Measurements from ENCODE around the gene MARCHF5.
A peak's percentile ranks its signal among the peaks of the same experiment; 100 is the strongest.
"Not testable (repeated sequence)": the region's sequence is repeated elsewhere in the genome, so short reads cannot be mapped to it uniquely, and the experiment has no call there.

The MARCHF5 gene

DNA sequence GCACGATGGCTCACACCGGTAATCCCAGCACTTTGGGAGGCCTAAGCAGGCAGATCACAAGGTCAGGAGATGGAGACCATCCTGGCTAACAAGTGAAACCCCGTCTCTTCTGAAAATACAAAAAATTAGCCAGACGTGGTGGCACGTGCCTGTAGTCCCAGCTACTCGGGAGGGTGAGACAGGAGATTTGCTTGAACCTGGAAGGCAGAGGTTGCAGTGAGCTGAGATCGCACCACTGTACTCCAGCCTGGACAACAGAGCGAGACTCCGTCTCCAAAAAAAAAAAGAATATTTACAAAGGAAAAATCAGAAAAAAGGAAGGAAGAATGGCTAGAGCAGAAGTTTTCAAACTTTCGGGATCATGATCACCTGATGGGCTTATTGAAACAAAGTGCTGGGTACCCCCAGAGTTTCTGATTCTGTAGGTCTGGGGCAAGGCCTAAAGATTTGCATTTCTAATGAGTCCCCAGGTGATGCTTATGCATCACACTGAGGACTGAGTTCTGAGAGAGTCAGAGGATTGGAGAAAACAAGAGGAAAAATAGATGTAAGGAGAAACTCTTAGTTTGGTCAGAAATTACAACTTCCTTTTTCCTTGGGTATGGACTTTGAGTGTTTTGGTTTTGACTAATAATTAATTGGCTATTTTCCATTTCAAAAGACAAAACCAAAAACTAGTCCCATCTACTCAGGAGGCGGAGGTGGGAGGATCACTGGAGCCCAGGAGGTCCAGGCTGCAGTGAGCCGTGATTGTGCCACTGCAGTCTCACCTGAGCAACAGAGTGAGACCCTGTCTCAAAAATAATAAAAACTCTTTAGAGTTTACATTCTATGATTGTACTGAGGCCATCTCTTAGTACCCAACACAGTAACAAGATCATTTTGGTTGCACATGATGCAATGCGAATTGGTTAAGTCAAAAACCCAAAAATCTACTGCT lies 14.4 kb downstream of the MARCHF5 start:
- DNase-seq, result no peak

DNA sequence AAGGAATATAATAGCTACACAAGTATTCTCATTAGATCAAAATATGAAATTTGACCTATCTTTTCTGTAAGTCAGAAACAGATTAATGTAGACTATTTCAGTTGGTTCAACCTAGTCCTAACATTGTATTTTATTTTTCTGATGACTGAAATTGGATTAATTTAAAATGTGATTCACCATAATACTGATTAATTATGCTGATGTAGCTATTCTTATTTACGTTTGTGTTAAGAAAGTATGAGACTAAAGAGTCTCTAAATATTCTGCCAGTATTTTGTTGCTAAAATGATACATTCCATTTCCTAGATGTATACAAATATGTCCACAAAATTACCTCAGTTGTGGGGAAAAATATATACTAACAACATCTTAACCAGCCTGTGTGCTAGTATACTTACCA lies 18.3 kb downstream of the MARCHF5 start:
- DNase-seq, result no peak

DNA sequence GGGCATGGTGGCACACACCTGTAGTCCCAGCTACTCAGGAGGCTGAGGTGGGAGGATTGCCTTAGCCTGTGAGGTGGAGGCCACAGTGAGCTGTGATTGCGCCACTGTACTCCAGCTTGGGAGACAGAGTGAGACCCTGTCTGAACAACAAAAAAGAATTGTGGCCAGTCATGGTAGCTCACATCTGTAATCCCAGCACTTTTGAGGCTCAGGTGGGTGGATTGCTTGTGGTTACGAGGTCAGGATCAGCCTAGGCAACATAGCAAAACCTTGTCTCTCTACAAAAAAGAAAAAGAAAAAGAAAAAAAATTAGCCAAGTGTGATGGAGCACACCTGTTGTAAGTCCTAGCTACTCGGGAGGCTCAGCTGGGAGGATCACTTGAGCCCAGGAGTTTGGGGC lies 22.8 kb downstream of the MARCHF5 start:
- DNase-seq, result no peak

DNA sequence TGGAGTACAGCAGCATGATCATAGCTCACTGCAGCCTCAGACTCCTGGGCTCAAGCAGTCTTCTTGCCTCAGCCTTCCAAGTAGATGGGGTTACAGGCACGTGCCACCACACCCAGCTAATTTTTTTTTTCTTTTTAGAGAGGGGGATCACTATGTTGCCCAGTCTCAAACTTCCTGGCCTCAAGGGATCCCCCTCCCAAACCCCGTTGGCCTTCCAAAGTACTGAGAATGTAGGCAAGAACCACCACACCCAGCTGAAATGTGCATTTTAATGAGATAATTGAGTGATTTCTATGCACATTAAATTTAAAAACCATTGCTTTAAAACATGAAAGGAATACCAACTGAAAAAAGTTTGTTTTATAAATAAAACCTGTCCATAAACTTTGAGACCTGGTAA lies 25.6 kb downstream of the MARCHF5 start:
- no peak for DNase-seq

DNA sequence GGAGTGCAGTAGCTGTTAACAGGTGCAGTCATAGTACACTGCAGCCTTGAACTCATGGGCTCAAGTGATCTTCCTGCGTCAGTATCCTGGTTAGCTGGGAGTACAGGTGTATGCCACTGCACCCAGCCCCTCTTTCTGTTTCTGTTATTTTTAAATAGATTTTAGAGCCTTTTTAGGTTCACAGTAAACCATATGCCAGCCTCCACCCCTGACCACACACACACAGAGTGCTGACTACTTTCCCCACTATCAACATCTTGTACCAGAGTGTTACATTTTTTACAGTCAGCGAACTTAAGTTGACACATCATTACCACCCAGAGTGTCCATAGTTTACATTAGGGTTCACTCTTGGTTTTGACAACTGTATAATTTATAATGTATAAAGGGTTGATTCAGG lies 32.1 kb downstream of the MARCHF5 start:
- no peak for DNase-seq

DNA sequence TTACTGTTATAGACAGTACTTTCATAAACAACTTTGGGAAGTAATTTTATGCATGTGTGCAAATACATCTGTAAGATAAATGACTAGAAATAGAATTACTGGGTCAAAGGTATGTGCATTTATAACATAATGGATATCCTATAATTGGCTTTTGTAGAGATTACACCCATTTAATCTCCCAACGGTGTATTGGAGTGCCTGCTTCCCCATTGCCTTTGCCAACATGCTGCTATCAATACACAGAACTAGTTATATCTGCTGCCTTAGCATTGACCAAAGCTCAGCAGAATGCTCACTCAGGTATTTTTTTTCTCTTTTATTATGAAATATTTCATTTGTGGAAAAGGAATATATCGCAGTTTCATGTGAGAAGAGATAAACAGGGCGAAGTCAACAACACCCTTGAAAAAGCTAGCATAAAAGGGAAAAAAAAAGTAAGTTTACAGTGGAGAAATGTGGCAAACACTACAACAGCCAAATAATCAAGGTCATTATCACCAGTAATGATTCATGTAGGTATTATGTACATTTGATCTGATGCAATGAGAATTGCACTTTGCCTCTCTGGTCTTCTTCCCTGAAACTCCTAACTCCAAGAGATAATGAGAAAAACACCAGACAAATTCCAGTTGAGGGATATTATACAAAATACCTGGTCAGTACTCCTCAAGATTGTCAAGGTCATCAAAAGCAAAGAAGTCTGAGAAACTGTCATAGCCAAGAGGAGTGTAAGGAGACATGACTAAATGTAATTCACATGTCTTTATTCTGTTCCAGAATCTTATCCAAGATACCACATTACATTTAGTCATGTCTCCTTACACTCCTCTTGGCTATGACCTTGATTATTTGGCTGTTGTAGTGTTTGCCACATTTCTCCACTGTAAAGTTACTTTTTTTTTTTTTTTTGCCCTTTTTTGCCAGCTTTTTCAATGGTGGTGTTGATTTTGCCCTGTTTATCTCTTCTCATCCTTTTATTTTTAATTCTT lies 36.8 kb downstream of the MARCHF5 start:
- no peak for DNase-seq

DNA sequence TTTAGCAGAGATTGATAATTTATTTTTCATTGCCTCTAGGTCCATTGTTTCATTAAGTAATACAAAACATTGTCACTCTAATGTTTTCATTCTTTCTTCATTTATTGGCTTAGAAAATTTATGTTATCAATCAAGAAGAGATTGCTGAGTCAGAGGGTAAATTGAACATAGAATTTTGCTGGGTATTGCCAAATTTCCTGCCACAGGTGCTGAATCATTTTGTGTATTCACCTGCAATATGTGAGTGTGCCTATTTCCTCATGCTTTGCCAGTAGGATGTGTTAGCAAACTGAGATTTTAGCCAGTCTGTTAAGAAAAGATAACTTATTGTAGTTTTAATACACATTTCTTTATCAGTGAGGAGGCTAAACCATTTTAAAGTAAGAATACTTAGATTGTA lies 38.0 kb downstream of the MARCHF5 start:
- DNase-seq, result no peak

DNA sequence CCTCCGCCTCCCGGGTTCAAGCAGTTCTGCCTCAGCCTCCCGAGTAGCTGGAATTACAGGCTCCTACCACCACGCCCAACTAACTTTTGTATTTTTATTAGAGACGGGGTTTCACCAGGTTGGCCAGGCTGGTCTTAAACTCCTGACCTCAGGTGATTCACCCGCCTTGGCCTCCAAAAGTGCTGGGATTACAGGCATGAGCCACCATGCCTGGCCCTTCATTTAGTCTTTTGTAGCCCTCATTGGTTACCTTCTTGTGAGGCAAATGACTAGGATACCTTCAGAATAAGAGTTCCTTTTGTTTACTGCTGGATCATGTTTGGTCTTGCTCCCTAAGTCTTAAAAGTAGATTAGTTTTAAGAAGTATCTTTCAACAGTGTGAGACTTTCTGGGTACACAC lies 39.0 kb downstream of the MARCHF5 start:
- not testable (repeated sequence) for DNase-seq

DNA sequence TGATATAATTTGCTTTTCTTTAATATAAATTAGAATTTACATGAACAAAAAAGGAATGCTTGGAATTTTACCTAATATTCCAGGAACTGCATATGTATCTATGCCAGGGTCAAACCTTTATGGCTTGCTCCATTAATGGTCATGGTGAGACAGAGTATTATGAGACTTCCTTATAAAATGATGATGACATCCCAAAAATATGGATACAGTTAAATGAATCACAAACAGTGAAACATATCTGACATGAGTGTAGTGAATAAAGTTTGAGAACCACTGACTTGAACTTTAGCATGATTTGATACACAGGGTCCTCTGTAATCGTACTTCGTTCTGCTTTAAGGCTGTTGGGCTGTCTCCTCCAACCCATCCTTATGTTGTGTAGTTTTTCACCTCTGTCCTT lies 51.8 kb downstream of the MARCHF5 start:
- no peak for DNase-seq

DNA sequence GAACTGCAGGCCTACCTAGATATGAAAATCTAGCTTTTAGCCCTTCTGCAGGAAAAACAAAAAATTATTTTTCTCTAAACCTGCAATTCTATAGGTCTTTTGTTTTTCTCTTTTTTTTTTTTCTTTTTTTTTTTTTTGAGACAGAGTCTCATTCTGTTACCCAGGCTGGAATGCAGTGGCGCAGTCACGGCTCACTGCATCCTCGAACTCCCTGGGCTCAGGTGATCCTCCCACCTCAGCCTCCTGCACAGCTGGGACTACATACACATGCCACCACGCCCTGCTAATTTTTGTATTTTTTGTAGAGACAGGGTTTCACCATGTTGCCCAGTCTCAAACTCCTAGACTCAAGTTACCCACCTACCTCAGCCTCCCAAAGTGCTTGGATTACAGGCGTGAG lies 54.6 kb downstream of the MARCHF5 start:
- not testable (repeated sequence) for DNase-seq

DNA sequence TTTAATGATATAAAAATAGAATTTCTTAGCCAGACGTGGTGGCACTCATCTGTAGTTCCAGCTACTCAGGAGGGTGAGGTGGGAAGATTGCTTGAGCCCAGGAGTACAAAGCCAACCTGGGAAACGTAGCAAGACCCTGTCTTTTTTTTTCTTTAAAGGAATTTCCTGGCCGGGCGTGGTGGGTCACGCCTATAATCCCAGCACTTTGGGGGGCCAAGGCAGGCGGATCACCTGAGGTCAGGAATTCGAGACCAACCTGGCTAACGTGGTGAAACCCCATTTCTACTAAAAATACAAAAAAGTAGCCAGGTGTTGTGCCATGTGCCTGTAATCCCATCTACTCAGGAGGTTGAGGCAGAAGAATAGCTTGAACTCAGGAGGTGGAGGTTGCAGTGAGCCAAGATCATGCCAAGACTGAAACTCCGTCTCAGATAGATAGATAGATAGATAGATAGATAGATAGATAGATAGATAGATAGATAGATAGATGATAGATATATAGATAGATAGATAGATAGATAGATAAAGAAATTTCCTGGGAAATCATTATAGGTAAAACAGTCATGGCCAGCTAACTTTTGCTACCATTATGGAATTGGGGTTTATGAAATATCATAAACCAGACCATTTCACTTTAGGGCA lies 56.2 kb downstream of the MARCHF5 start:
- DNase-seq, result not testable (repeated sequence)

DNA sequence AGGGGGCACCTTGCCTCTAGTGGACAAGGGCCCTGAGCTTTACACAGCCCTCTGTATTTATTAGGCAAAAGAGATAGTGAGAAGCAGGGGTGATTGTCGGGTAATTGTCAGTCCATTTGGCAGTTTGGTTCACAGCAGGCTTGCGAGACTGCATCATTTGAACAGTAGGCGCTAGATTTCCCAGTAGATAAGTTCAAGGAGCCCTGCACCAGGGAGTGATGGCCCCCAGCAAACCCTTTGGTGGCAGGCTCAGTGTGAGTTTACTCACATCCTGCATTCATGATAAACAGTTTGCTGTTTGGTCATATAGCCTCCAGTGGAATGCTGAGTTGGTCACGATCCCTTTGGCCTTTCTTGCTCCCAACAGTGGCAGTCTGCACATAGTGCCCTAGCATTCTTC lies 59.4 kb downstream of the MARCHF5 start:
- DNase-seq, result no peak

DNA sequence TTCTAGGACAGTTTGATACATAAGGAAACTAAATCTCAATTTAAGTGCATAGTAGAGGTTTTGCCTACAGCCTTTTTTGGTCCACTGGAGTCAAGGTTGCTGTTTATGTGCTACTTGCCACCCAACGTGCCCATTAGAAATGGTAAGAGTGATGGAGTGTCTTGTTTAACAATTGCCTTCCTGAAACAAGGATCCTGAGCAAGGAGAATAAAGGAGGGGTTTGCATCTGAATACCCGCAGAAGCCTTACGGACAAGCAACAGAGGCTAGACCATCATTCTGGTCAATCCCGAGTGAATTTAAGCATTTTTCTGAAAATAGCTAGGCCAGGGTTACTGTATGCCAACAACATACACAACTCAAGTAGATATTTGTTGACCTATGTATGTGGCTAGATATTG lies 63.6 kb downstream of the MARCHF5 start:
- no peak for DNase-seq

DNA sequence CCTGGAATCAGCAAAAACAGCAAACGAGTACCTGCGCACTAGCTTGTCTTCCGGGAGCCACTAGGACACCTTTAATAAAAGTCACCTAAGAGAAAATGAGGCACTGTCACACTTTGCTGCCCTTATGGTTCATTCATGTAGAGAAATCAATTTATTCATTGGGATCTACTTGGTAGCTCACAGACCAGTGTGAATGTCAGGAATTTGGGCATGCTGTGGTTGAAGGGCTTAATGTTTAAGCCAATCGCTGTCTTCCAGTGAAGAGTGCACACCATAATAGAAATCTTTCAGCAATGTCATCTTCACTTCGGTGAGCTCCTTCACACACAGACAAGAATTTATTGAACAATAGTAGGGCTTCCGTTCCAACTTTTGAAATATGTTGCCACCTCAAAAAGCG lies 65.1 kb downstream of the MARCHF5 start:
- no peak for DNase-seq

DNA sequence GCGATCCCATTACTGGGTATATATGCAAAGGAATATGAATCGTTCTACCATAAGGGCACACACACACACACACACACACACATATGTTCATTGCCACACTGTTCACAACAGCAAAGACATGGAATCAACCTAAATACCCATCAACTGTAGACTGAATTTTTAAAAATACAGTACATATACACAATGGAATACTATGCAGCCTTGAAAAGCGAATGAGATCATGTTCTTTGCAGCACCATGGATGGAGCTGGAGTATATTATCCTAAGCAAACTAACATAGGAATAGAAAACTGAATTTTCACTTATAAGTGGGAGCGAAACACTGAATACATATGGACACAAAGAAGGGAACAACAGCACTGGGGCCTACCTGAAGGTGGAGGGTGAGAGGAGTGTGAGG lies 72.5 kb downstream of the MARCHF5 start:
- DNase-seq, result no peak

DNA sequence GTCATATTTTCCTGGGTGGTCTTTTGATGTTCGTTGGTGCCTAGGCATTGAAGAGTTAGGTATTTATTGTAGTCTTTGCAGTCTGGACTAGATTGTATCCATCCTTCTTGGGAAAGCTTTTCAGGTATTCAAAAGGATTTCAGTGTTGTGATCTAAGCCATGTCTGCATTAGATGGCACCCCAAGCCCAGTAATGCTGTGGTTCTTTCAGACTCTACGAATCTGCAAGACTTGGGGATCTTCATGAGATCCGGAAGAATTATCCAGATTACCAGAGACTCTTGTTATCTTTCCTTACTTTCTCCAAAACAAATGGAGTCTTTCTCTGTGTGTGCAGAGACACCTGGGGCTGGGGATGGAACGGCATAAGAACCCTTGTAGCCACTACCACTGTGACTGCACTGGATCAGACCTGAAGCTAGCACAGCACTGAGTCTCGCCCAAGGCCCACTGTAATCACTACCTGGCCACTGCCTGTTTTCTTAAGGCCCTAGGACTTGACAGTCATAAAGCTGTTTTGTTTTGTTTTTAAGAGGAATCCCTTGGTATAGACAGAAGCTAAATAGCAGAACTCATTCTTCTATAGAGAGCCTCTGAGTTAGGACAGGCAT lies 75.5 kb downstream of the MARCHF5 start:
- DNase-seq, result no peak

DNA sequence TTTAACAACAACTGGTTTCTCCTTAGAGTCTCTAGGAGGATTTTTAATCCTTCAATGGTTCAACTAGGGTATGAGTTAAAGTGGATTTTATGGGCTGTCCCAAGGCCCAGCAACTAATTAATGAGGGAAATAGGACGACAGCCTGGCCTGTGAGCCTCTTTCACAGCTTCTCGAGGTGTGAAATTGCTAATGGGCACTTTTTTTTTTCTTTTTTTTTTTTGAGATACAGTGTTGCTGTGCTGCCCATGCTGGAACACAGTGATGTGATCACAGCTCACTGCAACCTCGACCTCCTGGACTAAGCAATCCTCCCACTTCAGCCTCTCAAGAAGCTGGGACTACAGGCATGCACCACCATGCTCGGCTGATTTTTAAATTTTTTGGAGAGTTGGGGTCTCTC lies 87.0 kb downstream of the MARCHF5 start:
- no peak for DNase-seq

DNA sequence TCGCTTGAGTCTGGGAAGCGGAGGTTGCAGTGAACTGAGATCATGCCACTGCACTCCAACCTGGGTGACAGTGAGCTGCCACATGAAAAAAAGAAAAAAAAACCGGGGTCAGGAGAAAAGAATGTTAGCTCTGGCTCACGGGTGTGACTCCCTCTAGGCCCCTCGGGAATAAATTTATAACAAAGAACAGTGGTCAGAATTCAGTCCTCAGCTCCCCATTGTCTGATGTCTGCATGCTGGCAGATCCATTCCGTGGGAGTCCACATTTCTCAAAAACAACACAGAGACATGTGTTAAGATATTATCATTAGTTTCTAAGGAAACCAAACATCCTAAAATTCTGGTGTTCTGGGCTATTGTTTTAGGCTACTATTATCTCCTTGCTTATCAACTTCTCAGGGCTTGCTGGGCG lies 90.6 kb downstream of the MARCHF5 start:
- no peak for DNase-seq

DNA sequence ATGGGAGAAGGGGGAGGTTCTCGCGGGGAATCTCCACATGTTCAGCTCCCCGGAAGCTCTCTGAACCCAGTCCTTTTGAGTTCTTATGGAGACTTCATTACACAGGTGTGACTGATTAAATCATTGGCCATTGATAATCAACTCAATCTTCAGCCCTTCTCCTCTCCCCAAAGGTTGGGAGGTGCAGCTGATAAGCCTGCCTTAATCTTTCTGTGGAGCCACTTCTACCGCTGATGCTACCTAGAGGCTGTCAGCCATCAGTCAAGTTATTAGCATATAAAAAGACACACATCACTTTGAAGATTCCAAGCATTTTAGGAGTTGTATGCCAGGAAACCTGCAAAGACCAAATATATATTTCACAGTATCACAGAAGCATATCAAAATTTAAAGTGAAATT lies 91.7 kb downstream of the MARCHF5 start:
- no peak for DNase-seq

DNA sequence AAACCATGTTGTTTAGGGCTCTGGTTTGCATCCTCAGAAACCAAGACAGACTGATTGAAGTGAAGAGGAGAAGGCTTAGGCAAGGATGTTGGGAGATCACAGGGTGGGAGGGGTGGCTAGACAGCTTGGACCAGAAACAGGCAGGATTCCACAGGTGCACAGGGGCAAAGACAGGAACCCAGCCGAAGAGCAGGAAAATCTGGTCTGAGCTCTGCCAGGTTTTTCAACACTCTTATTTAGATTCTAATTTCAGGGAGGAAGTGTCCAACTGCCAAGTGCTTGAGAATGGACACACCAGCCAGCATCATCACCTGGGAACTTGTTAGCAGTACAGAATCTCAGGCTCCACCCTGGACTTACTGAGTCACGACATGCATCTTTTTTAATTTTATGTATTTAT lies 93.8 kb downstream of the MARCHF5 start:
- DNase-seq, result no peak

DNA sequence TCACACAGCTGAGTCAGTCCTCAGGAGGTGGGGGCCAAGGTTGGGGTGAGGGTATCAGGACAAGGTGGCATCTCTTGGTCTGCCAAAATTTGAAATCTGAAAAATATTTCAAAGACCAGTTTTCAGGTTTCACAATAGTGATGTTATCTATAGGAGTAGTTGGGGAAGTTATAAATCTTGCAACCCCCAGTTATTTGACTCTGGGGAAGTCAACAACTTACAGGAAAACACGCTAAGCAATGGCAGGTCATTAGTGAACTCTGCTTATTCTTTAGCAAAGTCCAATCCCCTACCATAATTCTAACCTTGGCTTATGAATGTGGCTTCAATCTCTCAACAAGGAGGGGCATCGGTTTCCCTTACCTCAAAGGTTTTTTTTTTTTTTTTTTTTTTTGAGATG lies 94.9 kb downstream of the MARCHF5 start:
- no peak for DNase-seq

DNA sequence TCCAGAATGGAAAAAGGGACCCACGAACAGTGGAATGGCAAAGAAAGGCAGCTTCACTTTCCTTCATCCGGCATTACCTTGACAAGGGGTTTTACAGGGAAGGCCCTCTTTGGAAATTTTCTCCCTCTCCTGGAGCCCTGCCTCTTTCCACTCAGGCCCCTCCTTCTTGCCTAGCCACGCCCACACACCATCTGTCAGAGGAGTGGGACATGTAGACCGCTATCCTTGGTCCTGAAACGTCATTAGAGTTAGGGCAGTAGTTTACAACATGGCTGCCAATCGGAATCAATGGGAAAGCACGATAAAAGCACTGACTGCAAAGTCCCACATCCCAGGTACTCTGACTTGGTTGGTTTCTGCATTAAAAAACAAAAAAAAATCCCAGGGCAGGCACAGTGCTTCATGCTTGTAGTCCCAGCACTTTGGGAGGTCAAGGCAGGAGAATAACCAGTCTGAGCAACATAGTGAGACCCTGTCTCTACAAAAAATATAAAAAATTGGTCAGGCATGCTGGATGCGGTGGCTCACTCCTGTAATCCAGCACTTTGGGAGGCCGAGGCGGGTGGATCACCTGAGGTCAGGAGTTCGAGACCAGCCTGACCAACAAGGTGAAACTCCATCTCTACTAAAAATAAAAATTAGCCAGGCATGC lies 96.4 kb downstream of the MARCHF5 start:
- DNase-seq, result peak; percentile 28

All from NCI-H1048 (cell line).